Coronary artery (tissue), 2 donors: Measurements from ENCODE around the gene LRPPRC.

Experiments
- DNase-seq: peaks from one replicate; pipeline ENCODE4 v3.0.0-alpha.2; 2017; ENCODE audit warnings: low spot score
- H3K27ac ChIP-seq, 2 donors: fragments of 200-600 bp; sonication (generic); one replicate each; pipeline ENCODE4 v1.5.1; 2016 to 2019
- H3K4me3 ChIP-seq: fragments of 200-600 bp; sonication (generic); 2 replicates; pipeline ENCODE4 v1.5.1; 2016; ENCODE audit warnings: mild to moderate bottlenecking, moderate library complexity
- TF ChIP-seq, protein P1 (sequence below): fragments of 200-600 bp; sonication (generic); IDR thresholded peaks from one replicate; pipeline ENCODE4 v1.5.1; 2019; ENCODE audit warnings: antibody characterized with exemption

Gene LRPPRC

DNA sequence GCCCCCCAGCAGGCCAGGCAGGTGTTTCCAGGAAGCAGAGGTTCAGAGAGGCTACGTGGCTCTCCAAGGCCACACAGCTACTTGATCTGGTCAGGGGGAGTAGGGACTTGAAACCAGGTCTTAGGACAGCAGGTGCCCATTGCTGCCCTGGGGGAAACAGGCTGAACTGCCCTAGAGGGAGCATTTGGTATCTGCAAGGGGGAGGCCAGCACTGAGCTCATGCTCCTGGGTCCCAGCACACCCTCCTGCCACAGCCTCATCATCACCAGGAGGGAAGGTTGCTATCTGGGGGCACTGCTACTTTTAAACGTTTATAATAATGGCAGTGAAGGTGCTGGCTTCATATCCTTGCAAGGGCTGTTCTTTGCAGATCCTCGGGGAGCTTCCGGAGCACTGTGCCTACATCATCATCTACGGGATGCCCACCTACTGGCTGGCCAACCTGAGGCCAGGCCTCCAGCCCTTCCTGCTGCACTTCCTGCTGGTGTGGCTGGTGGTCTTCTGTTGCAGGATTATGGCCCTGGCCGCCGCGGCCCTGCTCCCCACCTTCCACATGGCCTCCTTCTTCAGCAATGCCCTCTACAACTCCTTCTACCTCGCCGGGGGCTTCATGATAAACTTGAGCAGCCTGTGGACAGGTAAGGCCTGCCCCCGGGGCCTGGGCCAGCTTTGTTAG is 120.9 kb downstream of the LRPPRC start:
- TF ChIP-seq, protein P1, sequence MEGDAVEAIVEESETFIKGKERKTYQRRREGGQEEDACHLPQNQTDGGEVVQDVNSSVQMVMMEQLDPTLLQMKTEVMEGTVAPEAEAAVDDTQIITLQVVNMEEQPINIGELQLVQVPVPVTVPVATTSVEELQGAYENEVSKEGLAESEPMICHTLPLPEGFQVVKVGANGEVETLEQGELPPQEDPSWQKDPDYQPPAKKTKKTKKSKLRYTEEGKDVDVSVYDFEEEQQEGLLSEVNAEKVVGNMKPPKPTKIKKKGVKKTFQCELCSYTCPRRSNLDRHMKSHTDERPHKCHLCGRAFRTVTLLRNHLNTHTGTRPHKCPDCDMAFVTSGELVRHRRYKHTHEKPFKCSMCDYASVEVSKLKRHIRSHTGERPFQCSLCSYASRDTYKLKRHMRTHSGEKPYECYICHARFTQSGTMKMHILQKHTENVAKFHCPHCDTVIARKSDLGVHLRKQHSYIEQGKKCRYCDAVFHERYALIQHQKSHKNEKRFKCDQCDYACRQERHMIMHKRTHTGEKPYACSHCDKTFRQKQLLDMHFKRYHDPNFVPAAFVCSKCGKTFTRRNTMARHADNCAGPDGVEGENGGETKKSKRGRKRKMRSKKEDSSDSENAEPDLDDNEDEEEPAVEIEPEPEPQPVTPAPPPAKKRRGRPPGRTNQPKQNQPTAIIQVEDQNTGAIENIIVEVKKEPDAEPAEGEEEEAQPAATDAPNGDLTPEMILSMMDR = no peak
- DNase-seq = no peak
- Histone ChIP-seq H3K4me3 (no peak overlapping the region), H3K27ac (no peak overlapping the region)

DNA sequence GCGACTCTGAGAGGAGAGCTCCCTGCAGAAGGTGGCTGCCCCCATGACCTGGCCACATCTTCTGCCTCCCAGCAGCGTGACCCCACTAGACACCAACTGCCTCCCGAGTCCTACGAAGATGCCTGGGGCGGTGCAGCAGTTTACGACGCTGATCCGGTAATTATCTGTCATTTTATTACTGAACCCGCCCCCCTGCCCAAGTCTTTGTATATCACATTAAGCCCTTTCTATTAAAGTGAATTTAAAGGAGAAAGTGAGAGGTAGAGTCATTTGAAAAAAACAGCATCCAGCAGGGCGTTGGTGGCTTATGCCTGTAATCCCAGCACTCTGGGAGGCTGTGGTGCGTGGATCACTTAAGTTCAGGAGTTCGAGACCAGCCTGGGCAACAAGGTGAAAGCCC is 123.6 kb downstream of the LRPPRC start:
- H3K27ac ChIP-seq = no peak overlapping the region
- TF ChIP-seq, protein P1 = no peak
- no peak overlapping the region for H3K4me3 ChIP-seq
- DNase-seq = no peak

DNA sequence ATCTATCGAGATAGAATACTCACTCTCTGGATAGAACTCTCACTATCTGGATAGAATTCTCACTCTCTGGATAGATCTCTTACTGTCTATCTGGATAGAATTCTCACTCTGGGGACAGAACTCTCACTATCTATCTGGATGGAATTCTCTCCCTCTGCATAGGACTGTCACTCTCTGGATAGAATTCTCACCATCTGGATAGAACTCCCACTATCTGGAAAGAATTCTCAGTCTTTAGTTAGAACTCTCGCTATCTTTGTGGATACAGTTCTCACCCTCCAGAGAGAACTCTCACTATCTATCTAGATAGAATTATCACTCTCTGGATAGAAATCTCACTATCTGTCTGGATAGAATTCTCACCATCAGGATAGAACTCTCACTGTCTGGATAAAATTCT is 140.5 kb downstream of the LRPPRC start:
- TF ChIP-seq, protein P1 = no peak
- no peak for DNase-seq
- Histone ChIP-seq H3K4me3 (no peak overlapping the region), H3K27ac (no peak overlapping the region)

DNA sequence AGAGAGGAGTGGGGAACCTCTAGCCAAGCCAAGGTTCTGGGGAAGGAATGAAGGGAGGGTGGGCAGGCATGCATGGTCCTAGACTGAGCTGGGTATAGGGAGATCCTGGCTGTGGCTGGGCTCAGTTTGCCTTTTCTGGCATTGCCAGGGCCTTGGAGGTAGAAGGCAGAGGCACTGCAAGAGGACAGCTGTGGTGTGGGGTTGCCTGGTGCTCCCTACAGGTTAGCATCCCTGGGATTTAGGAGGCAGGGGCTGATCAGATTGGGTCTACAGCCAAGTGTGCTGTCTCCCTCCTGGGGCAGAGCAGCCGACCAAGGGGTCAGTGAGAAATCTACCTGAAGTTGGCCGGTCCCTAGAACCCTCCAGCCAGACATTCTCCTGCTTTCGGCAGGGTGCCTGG is 141.1 kb downstream of the LRPPRC start:
- no peak for DNase-seq
- Histone ChIP-seq H3K4me3 (no peak overlapping the region), H3K27ac (no peak overlapping the region)
- TF ChIP-seq, protein P1 = no peak

DNA sequence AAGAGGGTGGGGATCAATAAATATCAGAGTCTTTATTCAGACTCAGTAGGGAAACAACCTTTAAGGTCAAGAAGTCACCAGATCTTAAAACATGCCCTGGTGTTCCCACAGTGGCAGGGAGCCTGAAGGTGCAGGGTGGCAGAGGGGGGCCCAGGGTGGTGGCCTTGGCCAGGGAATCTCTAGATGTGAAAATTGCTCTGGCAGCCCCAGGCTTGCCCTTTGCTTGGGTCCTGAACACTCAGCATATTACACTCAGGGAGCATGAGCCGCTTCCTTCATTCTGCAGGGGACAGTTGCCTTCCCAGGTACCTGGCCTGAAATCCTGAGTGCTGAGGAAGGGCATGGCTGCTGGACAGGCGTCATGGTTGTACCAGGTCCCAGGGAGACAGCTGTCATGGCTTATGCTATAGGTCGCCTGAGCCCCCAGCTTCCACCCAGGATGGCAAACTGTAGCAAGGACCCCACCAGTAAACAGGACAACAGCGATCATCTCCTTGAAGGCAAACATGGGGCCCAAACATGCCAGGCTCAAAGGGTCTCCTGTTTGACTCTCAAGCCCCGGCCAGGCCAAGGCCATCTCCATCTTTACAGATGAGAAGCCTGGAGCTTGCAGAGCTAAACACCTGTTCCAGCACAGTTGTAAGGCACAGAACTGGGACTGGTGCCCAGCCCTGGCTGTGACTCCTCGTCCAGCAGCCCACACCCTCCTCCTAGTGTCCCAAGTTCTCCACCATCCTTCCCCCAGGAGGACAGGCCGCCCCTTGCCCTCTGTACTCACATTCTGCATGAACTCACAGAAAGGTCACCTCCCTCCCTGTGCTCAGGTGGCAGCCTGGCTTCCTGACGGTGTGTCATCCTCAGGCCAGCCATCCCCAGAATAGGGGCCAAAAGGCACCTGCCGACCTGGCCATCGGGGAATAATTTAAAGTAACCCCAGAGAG is 142.4 kb downstream of the LRPPRC start:
- no peak for DNase-seq
- TF ChIP-seq, protein P1 = no peak
- no peak overlapping the region for H3K27ac ChIP-seq
- H3K4me3 ChIP-seq = no peak overlapping the region

DNA sequence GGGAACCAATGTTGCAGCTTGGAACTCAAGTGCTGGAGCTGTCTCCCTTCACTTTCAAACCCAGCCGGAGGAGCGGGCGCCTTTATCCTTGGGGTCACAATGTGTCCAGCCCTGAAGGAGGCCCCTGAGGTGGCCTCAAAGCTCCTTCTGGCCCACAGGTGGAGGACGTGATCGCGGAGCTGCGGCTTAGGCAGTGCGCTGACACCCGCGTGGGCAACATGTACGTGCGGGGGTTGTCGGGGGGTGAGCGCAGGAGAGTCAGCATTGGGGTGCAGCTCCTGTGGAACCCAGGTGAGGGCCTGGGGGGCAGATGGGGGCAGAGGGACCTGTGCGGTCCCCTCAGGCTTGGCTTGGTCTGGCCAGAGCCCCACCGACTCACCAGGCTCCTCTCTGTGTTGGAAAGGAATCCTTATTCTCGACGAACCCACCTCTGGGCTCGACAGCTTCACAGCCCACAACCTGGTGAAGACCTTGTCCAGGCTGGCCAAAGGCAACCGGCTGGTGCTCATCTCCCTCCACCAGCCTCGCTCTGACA is 143.5 kb downstream of the LRPPRC start:
- no peak for DNase-seq
- no peak overlapping the region for H3K4me3 ChIP-seq
- TF ChIP-seq, protein P1 = no peak
- H3K27ac ChIP-seq = no peak overlapping the region
